GM18858 (cell line): ENCODE results near the gene ATG4A.

ENCODE experiments used
- ATAC-seq: cut with Tn5 transposase; IDR thresholded peaks from one replicate; pipeline ENCODE4 v1.9.1; 2021; ENCODE audit not compliant: unreplicated experiment

Gene ATG4A

DNA sequence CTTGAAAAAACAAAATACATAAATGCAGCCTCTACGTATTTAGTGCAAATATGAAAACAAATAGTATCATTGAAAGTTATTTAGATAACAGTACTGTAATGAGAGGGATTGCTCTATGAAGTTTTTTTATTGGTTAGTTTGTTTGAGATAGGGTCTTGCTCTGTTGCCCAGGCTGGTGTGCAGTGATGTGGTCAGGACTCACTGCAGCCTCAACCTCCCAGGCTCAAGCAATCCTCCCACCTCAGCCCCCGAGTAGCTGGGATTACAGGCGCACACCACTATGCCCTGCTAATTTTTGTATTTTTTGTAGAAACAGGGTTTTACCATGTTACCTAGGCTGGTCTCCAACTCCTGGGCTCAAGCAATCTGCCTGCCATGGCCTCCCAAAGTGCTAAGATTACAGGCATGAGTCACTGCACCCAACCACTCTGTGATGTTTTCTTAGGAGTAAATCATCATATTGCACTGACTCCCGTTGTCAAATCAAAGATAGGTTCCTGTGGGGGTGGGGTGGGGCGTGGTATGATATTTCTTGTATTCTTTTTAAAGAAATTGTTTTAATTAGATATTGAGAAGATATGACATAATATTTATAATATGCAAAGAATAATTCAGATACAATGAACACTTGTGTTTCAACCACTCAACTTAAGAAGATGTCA, 75.8 kb downstream of the ATG4A start:
- no peak for ATAC-seq

DNA sequence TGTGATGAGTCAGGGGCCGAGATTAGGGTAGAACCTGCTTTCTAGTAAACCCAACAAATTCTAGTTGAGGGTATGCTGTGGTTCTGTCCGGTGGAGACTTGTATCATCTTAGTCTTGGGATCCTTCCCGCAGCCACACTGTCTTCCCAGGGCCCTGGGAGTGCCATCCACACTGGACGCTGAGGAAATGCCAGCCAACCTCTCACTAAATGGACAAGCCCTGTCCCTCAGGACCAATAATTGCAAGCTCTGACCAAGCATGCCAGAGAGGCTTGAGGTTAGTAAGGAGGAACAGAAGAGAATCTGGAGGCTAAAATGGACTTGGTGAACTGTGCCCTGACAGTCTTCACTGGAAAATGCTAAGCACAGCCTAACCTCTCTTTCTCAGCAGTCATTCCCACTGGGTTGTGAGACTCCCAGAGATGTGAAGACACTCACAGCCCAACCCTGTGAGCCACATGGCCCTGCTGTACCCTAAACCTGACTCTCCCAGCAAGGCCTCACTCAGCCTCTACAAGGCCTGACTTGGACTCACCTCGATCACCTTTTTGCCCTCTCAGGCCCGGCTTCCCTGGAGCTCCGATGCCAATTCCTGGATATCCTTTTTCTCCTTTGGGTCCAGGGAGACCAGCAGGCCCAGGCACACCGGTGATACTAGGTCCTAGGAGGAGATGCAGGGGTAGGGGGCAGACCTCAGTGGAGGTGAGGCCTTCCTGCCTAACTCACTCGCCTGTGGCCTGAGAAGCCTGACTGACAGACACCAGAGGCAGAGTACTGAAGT, 77.6 kb downstream of the ATG4A start:
- no peak for ATAC-seq

DNA sequence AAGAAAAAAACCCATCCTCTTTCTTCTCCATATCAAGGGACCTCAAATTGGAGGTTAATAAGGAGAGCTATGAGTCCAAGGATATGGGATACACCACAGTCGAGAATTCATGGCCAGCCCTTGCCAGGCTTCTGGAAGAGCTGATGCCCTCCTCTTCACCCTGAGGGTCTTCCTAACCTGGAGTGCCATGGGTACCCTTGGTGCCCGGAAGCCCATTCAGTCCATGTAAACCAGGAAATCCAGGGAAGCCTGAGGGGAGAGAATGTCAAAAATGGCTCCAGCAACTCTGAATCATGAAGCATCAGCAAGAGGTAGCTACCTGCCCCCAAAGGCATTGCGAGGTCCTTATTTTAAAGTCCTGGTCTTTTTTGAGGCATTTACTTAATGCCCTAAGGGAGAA, 78.2 kb downstream of the ATG4A start:
- no peak for ATAC-seq

DNA sequence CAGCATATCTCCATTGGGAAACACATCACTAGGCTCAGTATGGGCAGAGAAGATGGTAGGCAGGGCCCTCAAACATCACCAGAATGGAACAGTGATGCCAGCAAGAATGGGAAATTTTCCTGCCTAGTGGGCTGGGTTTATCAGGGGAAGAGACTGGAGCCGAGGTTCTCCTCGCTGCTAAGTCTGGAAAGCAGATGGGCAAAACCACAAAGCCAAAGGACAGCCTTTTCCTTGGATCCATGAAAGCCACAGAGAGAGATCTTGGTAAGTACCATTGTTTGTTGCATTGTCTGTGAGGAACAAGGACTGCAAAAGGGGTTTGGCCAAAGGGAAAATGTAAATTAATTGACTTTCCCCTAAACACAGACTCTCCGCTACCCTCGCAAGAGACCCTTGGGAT, 80.1 kb downstream of the ATG4A start:
- no peak for ATAC-seq

DNA sequence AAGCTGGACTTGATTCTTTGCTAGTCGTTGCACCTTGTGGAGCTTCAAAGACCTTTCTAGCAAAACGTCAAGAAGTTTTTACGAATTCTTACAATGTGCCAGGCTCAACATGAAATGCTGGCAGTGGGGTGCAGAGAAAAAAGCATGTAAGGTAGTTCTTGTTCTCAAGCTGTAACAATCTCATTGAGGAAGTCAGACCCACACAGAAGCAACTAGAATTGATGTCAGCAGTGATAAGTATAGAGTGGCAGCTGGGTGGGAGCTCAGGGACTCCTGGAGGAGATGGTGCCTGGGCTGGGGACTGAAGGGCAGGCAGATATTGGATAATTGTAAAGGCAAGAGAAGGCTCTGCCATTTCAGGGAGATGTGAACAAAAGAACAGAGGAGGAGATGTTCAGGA, 82.3 kb downstream of the ATG4A start:
- ATAC-seq = no peak

DNA sequence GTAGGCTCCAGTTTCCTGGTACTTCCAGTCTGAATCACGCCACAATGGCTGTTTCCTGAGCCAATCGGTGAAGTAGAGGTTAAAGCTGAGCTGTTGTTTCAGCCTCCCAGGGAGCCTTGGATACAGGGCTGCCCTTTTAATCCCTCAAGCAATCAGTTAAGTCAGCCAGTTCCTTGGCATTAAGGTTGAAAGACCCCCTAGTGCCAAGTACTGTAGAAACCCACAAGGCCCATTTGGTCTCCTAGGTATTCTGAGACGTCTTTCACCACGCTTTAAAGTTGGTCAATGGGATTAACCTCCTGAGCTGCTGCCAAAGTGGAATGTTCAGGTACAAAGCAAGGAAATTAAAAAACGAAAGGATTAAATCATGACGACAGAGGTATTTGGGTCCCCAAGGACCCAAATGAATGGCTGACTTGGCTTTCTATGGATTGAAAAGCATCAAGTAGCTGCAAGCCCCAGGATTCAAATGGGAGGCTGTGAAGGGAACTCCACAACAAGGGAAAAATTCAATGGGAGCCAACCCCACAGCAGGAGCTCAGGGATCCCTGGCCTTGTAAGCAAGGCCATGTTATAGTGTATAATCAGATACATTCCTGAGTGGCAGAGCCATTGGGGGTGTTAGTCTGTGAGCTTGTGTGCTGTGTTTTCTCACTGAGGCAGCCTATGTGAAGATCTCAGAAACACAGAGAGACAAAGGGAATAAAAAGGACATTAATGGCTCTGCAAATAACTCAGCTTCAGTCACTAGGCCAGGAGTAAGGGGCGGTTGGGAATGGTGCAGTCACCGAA, 86.0 kb downstream of the ATG4A start:
- no peak for ATAC-seq

DNA sequence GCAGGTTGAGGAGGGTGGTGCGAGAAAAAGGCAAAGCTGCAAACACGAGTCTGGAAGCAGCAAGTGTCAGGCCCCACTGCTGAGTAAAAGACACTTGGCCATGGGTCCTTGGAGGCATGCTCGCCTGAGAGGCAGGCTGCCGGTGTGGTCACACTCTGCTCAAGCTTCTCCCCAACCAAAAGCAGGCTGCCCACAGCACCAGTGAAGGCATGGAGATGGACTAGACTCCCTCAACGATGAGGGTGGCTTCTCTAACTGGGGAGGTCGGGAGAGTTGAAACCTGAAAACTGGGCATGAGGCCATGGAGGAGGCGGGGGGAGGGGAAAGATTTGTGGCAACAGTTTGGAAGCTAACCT, 86.5 kb downstream of the ATG4A start:
- no peak for ATAC-seq

DNA sequence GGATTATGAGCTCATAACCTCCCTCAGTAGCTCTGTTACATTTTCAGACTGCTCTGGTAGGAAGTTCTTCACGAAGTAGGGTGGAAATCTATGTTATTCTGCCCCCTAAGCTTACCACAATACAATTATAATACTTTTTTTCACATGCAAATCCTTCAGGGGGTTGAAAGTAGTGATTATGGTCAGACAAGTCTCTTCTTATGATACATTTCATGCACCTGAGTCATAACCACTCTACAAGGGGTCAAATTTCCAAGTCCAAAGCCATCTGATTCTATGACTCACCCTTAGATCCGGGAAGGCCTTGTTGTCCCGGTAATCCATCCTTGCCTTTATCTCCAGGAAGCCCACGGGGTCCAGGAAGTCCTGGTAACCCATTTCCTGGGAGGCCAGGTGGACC, 95.2 kb downstream of the ATG4A start:
- ATAC-seq = no peak

DNA sequence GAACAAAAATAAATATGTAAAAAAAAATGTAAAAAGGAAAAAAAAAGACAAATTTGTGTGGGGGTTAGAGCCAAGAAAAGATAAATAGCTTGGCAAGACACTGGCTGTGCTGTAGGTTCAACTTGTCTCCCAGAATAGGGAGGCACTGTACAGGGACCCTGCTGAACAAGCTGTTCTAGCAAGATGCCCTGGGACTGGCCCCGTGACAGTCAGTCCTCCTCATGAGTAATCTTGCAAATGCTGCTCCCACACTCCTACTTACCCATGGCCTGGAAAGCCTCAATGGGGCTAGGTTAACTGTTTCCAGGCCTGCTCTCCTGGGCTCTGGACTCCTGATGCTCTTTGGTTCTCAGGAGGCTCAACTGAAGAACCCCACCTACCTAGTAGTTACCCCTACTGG, 106.8 kb downstream of the ATG4A start:
- no peak for ATAC-seq

DNA sequence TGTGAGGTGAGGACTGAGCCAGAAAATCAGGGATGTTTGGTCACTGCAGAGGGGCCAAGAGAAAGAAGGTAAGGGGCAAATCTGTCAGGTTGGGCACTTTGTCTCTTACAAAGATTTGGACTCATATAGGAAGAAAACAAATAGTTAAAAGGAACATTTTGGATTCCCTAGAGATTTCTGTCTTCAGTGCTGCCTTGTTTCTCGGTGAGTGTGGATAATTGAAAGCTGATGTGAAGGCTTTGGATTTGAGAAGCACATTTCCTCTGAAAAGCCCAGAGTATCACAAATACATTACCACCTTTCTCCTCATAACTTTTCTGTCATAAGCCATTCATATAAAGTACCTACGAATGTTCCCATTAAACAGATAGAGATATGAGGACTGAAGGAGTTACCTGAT, 107.5 kb downstream of the ATG4A start:
- no peak for ATAC-seq

DNA sequence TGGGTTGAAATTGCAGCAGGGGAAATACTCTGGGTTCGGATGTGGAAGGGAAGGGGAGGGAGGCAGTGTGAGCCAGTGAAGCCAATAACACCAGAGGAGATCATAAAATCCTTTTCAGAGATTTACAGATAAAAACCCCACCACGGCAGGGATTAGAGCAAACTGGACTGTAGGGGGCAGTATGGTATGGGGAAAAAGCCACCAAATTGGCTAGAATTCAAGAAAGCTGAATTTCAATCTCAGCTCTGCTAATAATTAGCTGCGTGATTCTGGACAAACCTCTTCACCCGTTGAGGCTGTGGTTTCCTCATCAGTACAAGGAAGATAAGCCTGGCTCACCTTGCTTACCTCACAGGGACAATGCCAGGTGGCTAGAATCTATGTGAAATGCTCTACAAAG, 108.1 kb downstream of the ATG4A start:
- ATAC-seq = no peak

DNA sequence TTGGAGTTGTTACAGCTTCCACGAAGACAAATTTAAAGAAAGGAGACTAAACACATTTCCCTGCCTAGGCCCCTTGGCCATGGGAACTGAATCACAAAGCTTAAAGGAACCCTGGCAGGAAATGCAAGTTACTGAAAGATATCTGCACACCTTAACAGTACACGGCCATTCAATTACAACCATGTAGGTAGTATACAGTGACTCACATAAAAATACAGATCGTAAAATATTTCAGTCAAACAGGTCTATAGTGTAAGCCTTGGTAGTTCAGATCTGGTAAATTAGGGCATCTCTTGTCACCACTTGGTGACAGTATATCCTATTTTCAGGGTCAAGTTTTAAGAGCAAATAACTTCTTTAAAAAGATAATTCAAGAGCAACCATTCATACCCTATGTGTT, 112.0 kb downstream of the ATG4A start:
- ATAC-seq = no peak
